ENCODE data around the gene CAVIN2. TPM values are rescaled to one million over a fixed set of nuclear protein-coding genes. Genes with fewer than 3 reads are reported as not detected.

Gene CAVIN2
- total RNA-seq, 1 donor from 2014 or later: not detected

- no peaks in the 10 kb centered on the region for H3K9me3 Mint-ChIP-seq (ENCODE audit: unreplicated experiment)
Observed at GRCh38 chr2:191835539-191836350, 11.1 kb downstream of the CAVIN2 start.

GRCh38 chr2:191835100-191835499 is 11.8 kb downstream of the CAVIN2 start:
- Mint-ChIP-seq H3K27ac (ENCODE audit: unreplicated experiment) (no peak overlapping the region), H3K4me3 (ENCODE audit: unreplicated experiment) (no peak overlapping the region), H3K27me3 (ENCODE audit: unreplicated experiment) (peaks cover 2% of the 10 kb centered on the region), H3K9me3 (ENCODE audit: unreplicated experiment) (no peaks in the 10 kb centered on the region), H3K4me1 (ENCODE audit: low read depth, unreplicated experiment) (peaks cover 3% of the 10 kb centered on the region), H3K36me3 (ENCODE audit: unreplicated experiment) (no peaks in the 10 kb centered on the region)
- TF ChIP-seq CTCF (IDR thresholded peaks at IDR 0.05; ENCODE audit: partially characterized antibody, unreplicated experiment): no peak
- DNase-seq: no peak

More at GRCh38 chr2:191835539-191836350, 11.1 kb downstream of the CAVIN2 start:
- H3K27ac Mint-ChIP-seq (ENCODE audit: unreplicated experiment): no peak overlapping the region
- peaks cover 2% of the 10 kb centered on the region for H3K27me3 Mint-ChIP-seq (ENCODE audit: unreplicated experiment)
- no peak overlapping the region for H3K4me3 Mint-ChIP-seq (ENCODE audit: unreplicated experiment)
- TF ChIP-seq CTCF (IDR thresholded peaks at IDR 0.05; ENCODE audit: partially characterized antibody, unreplicated experiment): no peak
- H3K36me3 Mint-ChIP-seq (ENCODE audit: unreplicated experiment): no peaks in the 10 kb centered on the region
- DNase-seq: no peak
- H3K4me1 Mint-ChIP-seq (ENCODE audit: low read depth, unreplicated experiment): peaks cover 5% of the 10 kb centered on the region

GRCh38 chr2:191833356-191833755 is 13.5 kb downstream of the CAVIN2 start:
- no peak overlapping the region for H3K27ac Mint-ChIP-seq (ENCODE audit: unreplicated experiment)
- no peaks in the 10 kb centered on the region for H3K36me3 Mint-ChIP-seq (ENCODE audit: unreplicated experiment)
- H3K4me3 Mint-ChIP-seq (ENCODE audit: unreplicated experiment): no peak overlapping the region
- peaks cover 3% of the 10 kb centered on the region for H3K4me1 Mint-ChIP-seq (ENCODE audit: low read depth, unreplicated experiment)
- H3K9me3 Mint-ChIP-seq (ENCODE audit: unreplicated experiment): no peaks in the 10 kb centered on the region
- no peak for DNase-seq
- peaks cover 2% of the 10 kb centered on the region for H3K27me3 Mint-ChIP-seq (ENCODE audit: unreplicated experiment)
- TF ChIP-seq CTCF (IDR thresholded peaks at IDR 0.05; ENCODE audit: partially characterized antibody, unreplicated experiment): no peak

- no peaks in the 10 kb centered on the region for H3K36me3 Mint-ChIP-seq (ENCODE audit: unreplicated experiment)
- H3K9me3 Mint-ChIP-seq (ENCODE audit: unreplicated experiment): no peaks in the 10 kb centered on the region
- peaks cover 3% of the 10 kb centered on the region for H3K4me1 Mint-ChIP-seq (ENCODE audit: low read depth, unreplicated experiment)
- no peak for TF ChIP-seq CTCF (IDR thresholded peaks at IDR 0.05; ENCODE audit: partially characterized antibody, unreplicated experiment)
- H3K4me3 Mint-ChIP-seq (ENCODE audit: unreplicated experiment): no peak overlapping the region
- DNase-seq: no peak
- peaks cover 2% of the 10 kb centered on the region for H3K27me3 Mint-ChIP-seq (ENCODE audit: unreplicated experiment)
- no peak overlapping the region for H3K27ac Mint-ChIP-seq (ENCODE audit: unreplicated experiment)
Observed at GRCh38 chr2:191832668-191833067, 14.2 kb downstream of the CAVIN2 start.

- Mint-ChIP-seq H3K4me1 (ENCODE audit: low read depth, unreplicated experiment) (peaks cover 3% of the 10 kb centered on the region), H3K4me3 (ENCODE audit: unreplicated experiment) (no peak overlapping the region), H3K9me3 (ENCODE audit: unreplicated experiment) (no peaks in the 10 kb centered on the region), H3K27ac (ENCODE audit: unreplicated experiment) (no peak overlapping the region), H3K27me3 (ENCODE audit: unreplicated experiment) (peaks cover 2% of the 10 kb centered on the region), H3K36me3 (ENCODE audit: unreplicated experiment) (no peaks in the 10 kb centered on the region)
- DNase-seq: no peak
- no peak for TF ChIP-seq CTCF (IDR thresholded peaks at IDR 0.05; ENCODE audit: partially characterized antibody, unreplicated experiment)
Observed at GRCh38 chr2:191831410-191831994, 15.4 kb downstream of the CAVIN2 start.

All from glutamatergic neuron (in vitro differentiated cells).